ENCODE results near the gene NCKAP5.

GRCh38 chr2:132646540-132647108, 921.6 kb downstream of the NCKAP5 start:
- TF ChIP-seq EP300 (IDR thresholded peaks at IDR 0.05), result no peak
- no peak for TF ChIP-seq CTCF (IDR thresholded peaks at IDR 0.05)
- TF ChIP-seq POLR2A (IDR thresholded peaks at IDR 0.05), result no peak

All from ovary (tissue), 3 donors.